Keratinocyte (primary cell): ENCODE data around the gene GAB1. TPM values are rescaled to one million over a fixed set of nuclear protein-coding genes. Genes with fewer than 3 reads are reported as not detected.

Experiments
- DNase-seq: peaks from one replicate; pipeline ENCODE4 v3.0.0-alpha.2; 2011; ENCODE audit warnings: low read depth, missing footprints, low spot score
- FAIRE-seq: peaks from 2 replicates; lab custom pipeline; 2011; peaks lifted over from hg19 to GRCh38; lab: Jason Lieb, UNC
- H2AFZ ChIP-seq: 2 replicates; pipeline ENCODE4 v1.6.0; 2012; ENCODE audit warnings: low read length, control low read depth, inconsistent platforms; ENCODE audit not compliant: control insufficient read depth
- H3K27ac ChIP-seq: 2 replicates; pipeline ENCODE4 v1.5.1; 2011; ENCODE audit warnings: low read length; ENCODE audit not compliant: control insufficient read depth, insufficient read depth
- H3K27me3 ChIP-seq: 3 replicates; pipeline ENCODE4 v1.6.0; 2011; ENCODE audit warnings: low read length; ENCODE audit not compliant: control insufficient read depth, insufficient read depth; ENCODE audit errors: extremely low read depth
- H3K36me3 ChIP-seq, 2 experiments: 2 replicates in 1 of 2; 3 replicates in 1 of 2; pipeline ENCODE4 v1.5.1; 2011; ENCODE audit warnings: low read length in 2 of 2, mild to moderate bottlenecking in 1 of 2; ENCODE audit not compliant: control insufficient read depth in 2 of 2, insufficient read depth in 2 of 2; ENCODE audit errors: extremely low read depth in 1 of 2
- H3K4me1 ChIP-seq: 3 replicates; pipeline ENCODE4 v1.5.1; 2011; ENCODE audit warnings: low read length; ENCODE audit not compliant: control insufficient read depth, insufficient read depth; ENCODE audit errors: extremely low read depth
- H3K4me2 ChIP-seq: 3 replicates; pipeline ENCODE4 v1.6.0; 2011; ENCODE audit warnings: low read depth, low read length; ENCODE audit not compliant: control insufficient read depth, insufficient read depth; ENCODE audit errors: extremely low read depth
- H3K4me3 ChIP-seq, 3 experiments: fragments of 200-600 bp in 1 of 3; sonication (generic) in 1 of 3; 2 replicates in 2 of 3; 3 replicates in 1 of 3; pipeline ENCODE4 v1.5.1; 2011 to 2016; ENCODE audit warnings: low read length in 3 of 3, mild to moderate bottlenecking in 3 of 3, control low read depth in 2 of 3, inconsistent platforms in 1 of 3, low read depth in 1 of 3, mixed read lengths in 1 of 3, mixed run types in 1 of 3, moderate library complexity in 1 of 3; ENCODE audit not compliant: control insufficient read depth in 2 of 3, insufficient read depth in 2 of 3; ENCODE audit errors: extremely low read depth in 1 of 3
- H3K79me2 ChIP-seq: 2 replicates; pipeline ENCODE4 v1.6.0; 2012; ENCODE audit warnings: low read length; ENCODE audit not compliant: control insufficient read depth, insufficient read depth
- H3K9ac ChIP-seq: 3 replicates; pipeline ENCODE4 v1.6.0; 2011; ENCODE audit warnings: low read length; ENCODE audit not compliant: control insufficient read depth, insufficient read depth; ENCODE audit errors: extremely low read depth
- H3K9me1 ChIP-seq: 3 replicates; pipeline ENCODE4 v1.6.0; 2011; ENCODE audit warnings: low read length; ENCODE audit not compliant: control insufficient read depth, insufficient read depth; ENCODE audit errors: extremely low read depth
- H3K9me3 ChIP-seq: 2 replicates; pipeline ENCODE4 v1.5.1; 2012; ENCODE audit warnings: low read depth, low read length; ENCODE audit not compliant: control insufficient read depth
- H4K20me1 ChIP-seq: 3 replicates; pipeline ENCODE4 v1.6.0; 2011; ENCODE audit warnings: low read length; ENCODE audit not compliant: control insufficient read depth, insufficient read depth; ENCODE audit errors: extremely low read depth
- EZH2 ChIP-seq: IDR thresholded peaks from one replicate; pipeline ENCODE4 v1.6.1; 2012; ENCODE audit warnings: inconsistent platforms, mild to moderate bottlenecking, low read length, moderate library complexity
- dilution Hi-C: fragments of 300-500 bp; cut with MboI; formaldehyde crosslinking; loops from one replicate; pipeline ENCODE4 v1.7.0; 2020; ENCODE audit warnings: low sequenced_read_pairs; ENCODE audit not compliant: extremely low pct_ligation_motif_present
- polyA plus RNA-seq, 5 experiments: library from polyadenylated mRNA; depleted of rRNA in 3 of 5; stranded (reverse) in 3 of 5; stranded (forward) in 1 of 5; unstranded in 1 of 5; fragments of >200 nt; gene quantifications; 1 replicate in 1 of 5; 2 replicates in 3 of 5; 3 replicates in 1 of 5; pipeline versions ENCODE4 v1.2.1 to v1.2.3, GENCODE V29; 2011 to 2012; ENCODE audit warnings: missing spikeins in 2 of 5, low read depth in 1 of 5, low replicate concordance in 1 of 5
- TF ChIP-seq, protein P1 (sequence below), 3 experiments: IDR thresholded peaks in 1 of 3; conservative IDR thresholded peaks in 1 of 3; optimal IDR thresholded peaks in 1 of 3; 2 replicates in 2 of 3; 3 replicates in 1 of 3; pipeline versions ENCODE3 to v1.5.1; 2011; ENCODE audit warnings: low read length in 3 of 3, mild to moderate bottlenecking in 3 of 3, moderate library complexity in 2 of 3, control low read depth in 1 of 3, inconsistent platforms in 1 of 3; ENCODE audit not compliant: insufficient read depth in 2 of 3; ENCODE audit errors: extremely low read depth in 1 of 3

Gene GAB1
- polyA plus RNA-seq, 1 donor (not counting 4 experiments of a cell fraction or from before 2014, with no cell fraction given) = 11.0 TPM

DNA sequence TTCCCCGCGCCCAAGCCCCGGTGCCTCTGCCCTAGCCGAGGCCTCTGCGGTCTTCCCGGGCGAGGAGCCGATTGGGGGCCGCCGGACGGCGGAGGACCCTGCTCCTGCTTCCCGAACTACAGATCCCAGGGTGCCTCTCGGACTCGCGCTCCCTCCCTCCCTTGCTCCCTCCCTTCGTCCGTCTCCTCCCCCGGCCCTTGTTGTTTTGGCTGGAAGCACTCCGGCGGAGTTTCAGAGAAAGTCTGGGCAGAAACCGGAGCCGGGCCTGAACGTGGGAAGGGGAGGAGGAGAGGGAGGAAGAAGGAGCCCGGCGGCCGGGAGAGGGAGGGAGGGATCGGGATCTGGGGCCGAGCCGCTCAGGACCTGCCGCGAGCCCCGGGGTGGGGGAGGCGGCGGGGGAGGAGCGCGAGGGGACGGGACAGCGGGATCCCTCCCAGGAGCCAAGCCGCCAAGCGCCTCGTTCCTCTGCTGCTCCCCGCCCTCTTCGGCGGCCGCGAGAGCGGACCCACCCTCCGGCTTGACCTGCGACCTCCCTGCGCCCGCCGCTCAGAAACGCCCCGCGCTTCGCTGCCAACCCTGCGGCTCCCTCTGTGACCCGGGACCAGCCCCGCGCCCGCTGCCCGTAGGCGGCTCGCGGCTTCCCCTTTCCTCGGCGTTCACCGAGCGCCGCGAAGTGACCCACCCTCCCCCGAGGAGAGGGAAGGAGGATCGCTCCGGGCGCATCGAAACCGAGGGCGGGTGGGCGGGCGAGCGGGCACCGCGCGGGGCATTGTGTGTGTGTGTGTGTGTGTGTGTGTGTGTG is 496 bp upstream of the GAB1 start:
- Histone ChIP-seq H3K27me3 (no peaks in the 10 kb centered on the region), H3K9me3 (no peaks in the 10 kb centered on the region), H4K20me1 (no peaks in the 10 kb centered on the region), H3K79me2 (peaks cover 38% of the 10 kb centered on the region), H3K4me3 (peak overlapping the region; percentile 87 to 93 (median 92)), H3K4me1 (peaks cover 9% of the 10 kb centered on the region), H2AFZ (peak overlapping the region; percentile 90), H3K9ac (peak overlapping the region; percentile 87), H3K36me3 (no peaks in the 10 kb centered on the region), H3K9me1 (no peaks in the 10 kb centered on the region), H3K27ac (peak overlapping the region; percentile 77), H3K4me2 (peak overlapping the region; percentile 91)
- TF ChIP-seq EZH2 = no peak
- TF ChIP-seq, protein P1, sequence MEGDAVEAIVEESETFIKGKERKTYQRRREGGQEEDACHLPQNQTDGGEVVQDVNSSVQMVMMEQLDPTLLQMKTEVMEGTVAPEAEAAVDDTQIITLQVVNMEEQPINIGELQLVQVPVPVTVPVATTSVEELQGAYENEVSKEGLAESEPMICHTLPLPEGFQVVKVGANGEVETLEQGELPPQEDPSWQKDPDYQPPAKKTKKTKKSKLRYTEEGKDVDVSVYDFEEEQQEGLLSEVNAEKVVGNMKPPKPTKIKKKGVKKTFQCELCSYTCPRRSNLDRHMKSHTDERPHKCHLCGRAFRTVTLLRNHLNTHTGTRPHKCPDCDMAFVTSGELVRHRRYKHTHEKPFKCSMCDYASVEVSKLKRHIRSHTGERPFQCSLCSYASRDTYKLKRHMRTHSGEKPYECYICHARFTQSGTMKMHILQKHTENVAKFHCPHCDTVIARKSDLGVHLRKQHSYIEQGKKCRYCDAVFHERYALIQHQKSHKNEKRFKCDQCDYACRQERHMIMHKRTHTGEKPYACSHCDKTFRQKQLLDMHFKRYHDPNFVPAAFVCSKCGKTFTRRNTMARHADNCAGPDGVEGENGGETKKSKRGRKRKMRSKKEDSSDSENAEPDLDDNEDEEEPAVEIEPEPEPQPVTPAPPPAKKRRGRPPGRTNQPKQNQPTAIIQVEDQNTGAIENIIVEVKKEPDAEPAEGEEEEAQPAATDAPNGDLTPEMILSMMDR (optimal IDR thresholded peaks at IDR 0.05 in 1 of 3, IDR thresholded peaks at IDR 0.05 in 1 of 3, conservative IDR thresholded peaks at IDR 0.05 in 1 of 3; ENCODE audit: extremely low read depth in 1 of 3, insufficient read depth in 2 of 3, low read length in 3 of 3) = no peak
- FAIRE-seq = peak; percentile 67
- dilution Hi-C loops = no loop called here
- no peak for DNase-seq

DNA sequence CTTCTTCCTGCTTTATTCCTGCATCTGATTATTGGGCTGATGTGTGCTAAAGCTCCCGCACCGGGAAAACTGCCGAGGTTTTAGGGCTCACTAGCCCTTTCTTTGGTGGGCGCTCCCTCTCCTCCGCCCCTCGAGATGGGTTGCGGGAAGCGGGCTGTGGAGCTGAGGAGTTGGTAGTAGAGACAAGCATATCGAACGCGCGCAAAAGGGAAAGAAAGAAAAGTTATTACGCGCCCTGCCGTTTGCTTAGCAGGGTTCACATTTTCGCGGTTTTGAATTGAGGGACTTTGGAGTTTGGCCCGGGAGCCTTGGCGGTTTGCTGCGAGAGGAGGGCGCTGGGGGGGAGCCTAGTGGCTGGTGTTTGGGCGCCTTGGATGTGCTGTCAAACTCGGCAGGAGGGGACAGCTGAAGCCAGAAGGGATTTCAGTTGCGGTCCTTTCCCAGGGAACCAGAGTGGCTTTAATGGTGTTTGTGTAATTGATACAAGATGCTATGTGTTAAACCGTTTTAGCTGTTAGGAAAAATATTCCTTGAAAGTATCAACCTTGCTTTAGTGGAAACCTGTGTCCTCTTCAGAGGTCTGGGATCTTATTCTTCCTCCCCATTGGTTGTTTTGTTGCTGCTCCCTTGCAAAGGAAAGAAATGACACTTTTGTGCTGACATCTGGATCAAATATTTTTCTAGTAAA is 1.1 kb downstream of the GAB1 start:
- DNase-seq = no peak
- H3K9ac ChIP-seq = peak overlapping the region; percentile 87
- peak overlapping the region; percentile 87 to 93 (median 92) for H3K4me3 ChIP-seq
- TF ChIP-seq, protein P1 (optimal IDR thresholded peaks at IDR 0.05 in 1 of 3, IDR thresholded peaks at IDR 0.05 in 1 of 3, conservative IDR thresholded peaks at IDR 0.05 in 1 of 3; ENCODE audit: extremely low read depth in 1 of 3, insufficient read depth in 2 of 3, low read length in 3 of 3) = peak in 2 of 3 experiments; percentile 6 to 10
- no peak for TF ChIP-seq EZH2
- H3K4me2 ChIP-seq = peak overlapping the region; percentile 92
- H3K4me1 ChIP-seq = peaks cover 9% of the 10 kb centered on the region
- dilution Hi-C loops = no loop called here
- no peaks in the 10 kb centered on the region for H3K27me3 ChIP-seq
- peaks cover 49% of the 10 kb centered on the region for H3K79me2 ChIP-seq
- H3K27ac ChIP-seq = peak overlapping the region; percentile 67
- H2AFZ ChIP-seq = peak overlapping the region; percentile 83
- H3K36me3 ChIP-seq = no peaks in the 10 kb centered on the region
- FAIRE-seq = peak; percentile 44
- H4K20me1 ChIP-seq = no peaks in the 10 kb centered on the region
- H3K9me3 ChIP-seq = no peaks in the 10 kb centered on the region
- H3K9me1 ChIP-seq = no peaks in the 10 kb centered on the region
